Frontal cortex (tissue), 4 donors: ENCODE data around the gene SHISA6. TPM values are rescaled to one million over a fixed set of nuclear protein-coding genes. Genes with fewer than 3 reads are reported as not detected.
"Not testable (repeated sequence)": the region's sequence is repeated elsewhere in the genome, so short reads cannot be mapped to it uniquely, and the experiment has no call there.

Experiments used
- DNase-seq, 2 donors: peaks; one replicate each; pipeline ENCODE4 v3.0.0; 2012; ENCODE audit warnings: low spot score in 2 of 2
- FAIRE-seq: peaks from 2 replicates; lab custom pipeline; 2012; peaks lifted over from hg19 to GRCh38; lab: Jason Lieb, UNC
- total RNA-seq: library from RNA; depleted of rRNA; stranded (reverse); fragments of >200 nt; gene quantifications from one replicate; pipeline ENCODE4 v1.2.3, GENCODE V29; 2014
- donor health status: control.
- donor health status: control.
- donor health status: control.

The SHISA6 gene
- total RNA-seq, 1 donor from 2014 or later = 2.4 TPM

DNA sequence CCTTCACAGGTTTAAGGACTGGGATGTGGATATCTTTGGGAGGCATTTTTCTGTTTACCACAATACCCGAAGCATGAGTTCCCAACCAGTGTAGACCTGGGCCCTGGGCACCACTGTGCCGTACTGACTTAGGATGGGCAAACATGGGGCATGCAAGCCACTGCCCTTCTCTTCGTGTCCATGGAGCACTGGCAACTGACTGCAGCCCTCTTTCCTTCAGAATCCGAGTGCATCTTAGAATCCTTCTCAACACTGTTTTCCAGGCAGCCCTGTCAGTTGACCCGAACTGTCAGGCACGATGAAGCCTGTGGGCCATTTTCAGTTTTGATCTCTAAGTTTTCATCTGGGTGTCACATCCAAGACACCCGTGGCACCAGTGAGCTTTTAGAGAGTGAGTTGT is 59.2 kb downstream of the SHISA6 start:
- FAIRE-seq (no peak), DNase-seq (no peak)

DNA sequence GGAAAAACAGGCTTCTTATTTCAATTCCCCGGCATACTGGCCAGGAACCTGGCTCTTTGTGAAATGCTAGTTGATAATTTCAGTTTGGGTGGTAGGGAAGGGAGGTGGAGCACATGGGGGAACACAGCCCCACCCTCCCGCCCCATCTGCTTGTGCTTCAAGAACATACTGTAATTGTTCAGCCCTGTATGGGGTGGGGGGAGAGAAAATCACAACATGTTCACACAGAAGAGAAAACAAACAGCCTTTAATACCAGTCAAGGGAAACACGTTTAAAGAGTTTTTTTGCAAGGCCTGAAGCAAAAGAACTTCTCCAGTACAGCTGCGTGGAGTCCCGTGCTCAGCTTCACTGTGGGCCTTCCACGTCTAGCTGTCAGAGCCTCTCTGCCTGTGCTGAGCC is 59.7 kb downstream of the SHISA6 start:
- no peak for FAIRE-seq
- no peak for DNase-seq

DNA sequence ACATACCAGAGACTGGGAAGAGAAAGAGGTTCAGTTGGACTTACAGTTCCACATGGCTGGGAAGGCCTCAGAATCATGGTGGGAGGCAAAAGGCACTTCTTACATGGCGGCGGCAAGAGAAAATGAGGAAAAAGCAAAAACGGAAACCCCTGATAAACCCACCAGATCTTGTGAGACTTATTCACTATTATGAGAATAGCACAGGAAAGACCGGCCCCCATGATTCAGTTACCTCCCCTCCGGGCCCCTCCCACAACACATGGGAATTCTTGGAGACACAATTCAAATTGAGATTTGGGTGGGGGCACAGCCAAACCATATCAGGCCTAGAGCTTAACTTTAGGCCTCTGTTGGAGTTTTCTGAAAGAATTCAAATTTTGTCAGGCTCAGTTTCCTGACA is 60.9 kb downstream of the SHISA6 start:
- DNase-seq, FAIRE-seq: not testable (repeated sequence)

DNA sequence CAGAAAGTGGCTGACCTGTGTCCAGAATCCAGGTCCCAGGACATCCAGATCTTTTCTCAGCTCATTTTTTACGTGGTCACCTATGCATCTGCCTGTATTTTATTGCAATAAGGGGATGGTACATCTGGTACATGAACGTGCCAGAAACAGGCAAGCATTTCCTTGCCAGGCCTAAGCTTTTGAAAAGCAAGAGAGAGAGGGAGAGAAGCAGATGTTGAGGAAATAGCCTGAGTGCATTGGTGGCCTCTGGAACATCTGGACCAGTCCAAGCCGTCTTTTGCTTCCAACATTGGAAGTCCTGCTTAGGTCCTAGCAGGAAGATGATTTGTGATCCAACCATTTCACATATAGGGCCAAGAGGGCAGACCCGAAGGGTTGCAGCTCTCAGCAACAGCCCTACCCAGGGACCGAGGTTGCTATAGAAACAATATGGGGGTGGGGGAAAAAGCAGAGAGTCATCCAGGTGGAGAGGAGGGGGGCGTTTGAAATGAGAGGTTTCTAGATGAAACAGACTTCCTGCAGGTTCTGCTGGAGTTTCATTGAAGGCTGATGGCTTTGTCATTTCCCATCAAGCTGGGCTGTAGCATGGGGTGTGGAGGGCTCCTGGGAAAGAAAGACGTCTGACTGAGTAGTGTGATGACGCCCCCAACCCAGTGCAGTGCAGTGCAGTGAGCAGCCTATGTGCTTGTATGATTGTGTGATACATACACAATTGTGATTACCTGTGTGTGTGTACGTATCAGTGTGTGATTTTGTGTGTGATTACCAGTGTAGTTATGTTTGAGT is 61.6 kb downstream of the SHISA6 start:
- FAIRE-seq = no peak
- DNase-seq = no peak

DNA sequence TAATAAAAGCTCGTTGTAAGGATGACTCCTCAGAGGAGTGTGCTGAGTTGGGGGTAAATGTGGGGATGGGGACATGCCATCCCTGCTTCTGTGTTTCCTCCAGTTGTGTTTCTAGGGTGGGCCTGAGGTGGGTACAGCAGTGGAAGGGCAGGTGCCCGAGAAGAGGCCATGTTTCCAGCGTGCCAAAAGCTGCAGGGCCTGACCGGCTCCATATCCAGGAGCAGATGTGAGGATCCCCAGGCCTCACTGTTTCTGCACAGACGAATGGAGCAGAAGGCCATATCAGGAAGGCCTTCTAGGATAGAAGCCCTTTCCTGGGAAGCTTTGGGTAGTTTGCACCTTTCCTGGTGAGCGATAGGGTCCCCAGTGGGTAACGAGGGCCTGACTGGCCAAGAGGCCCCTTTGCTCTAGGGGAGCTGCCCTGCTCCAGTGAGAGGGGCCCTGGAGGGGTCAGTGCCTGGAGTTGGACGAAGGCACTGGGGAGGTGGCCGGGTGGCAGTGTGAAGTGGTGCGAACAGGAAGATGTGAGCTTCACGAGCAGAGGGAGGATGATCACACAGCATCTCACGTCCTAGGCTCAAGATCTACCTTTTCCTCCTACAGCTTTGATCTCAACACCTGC is 62.9 kb downstream of the SHISA6 start:
- no peak for DNase-seq
- no peak for FAIRE-seq

DNA sequence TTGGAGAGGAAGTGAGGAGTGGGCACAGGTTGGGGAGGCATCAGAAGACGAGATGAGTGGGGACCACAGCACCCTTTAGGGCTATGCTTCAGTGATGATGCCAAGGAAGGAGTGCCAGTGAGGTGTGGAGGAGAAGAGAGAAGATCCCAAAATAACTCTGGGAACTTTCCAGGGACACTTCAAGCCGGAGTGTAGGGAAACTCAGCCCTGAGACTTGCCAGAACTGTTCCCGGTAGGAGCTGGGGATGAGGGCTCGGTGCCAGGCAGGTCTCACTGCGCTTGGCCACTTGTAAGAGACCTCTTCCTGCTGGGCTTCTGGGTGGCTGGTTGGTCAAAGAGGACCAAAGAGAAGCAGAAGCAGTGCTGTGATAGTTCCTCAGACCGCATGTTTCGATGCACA is 63.6 kb downstream of the SHISA6 start:
- peak in 1 of 2 donors; percentile 20 for DNase-seq
- FAIRE-seq = no peak

DNA sequence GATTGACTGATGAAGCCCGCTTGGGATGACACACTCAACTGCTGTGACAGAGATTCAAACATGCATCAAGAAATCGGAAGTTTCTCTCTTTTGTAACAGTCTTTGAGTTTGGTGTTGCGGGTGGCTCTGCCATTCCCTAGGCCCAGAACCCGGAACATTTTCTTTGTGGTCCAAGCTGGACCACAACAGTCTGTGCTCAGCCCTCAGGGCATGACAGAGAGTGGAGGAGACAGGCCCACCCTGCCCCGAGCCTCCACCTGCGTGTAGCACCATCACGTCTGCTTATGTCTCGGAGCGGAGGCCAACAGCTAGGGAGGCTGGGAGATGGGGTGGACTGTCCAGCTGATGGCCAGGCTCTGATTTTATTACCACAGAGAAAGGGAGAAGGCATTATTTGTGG is 64.5 kb downstream of the SHISA6 start:
- no peak for FAIRE-seq

DNA sequence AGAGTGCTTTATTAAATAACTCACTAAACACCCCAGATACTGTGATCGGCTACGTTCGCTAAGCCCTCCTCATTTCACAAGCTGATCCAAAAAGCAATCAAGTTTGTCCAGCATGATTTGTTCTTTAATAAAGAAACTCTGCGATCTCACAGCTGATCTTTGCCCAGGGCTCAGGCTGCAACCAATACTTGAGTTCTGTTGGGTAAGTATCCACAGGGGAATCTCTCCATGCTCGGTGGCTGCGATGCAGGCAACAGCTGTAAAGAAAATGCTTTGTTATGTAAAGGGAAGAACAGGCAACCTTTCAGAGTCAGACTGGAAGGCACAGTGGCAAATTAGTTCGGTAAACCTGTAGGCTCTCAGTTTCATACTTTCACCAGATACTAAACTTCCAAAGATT is 67.5 kb downstream of the SHISA6 start:
- DNase-seq = no peak
- FAIRE-seq = no peak

More for the DNA sequence above, 64.5 kb downstream of the SHISA6 start:
- no peak for DNase-seq

DNA sequence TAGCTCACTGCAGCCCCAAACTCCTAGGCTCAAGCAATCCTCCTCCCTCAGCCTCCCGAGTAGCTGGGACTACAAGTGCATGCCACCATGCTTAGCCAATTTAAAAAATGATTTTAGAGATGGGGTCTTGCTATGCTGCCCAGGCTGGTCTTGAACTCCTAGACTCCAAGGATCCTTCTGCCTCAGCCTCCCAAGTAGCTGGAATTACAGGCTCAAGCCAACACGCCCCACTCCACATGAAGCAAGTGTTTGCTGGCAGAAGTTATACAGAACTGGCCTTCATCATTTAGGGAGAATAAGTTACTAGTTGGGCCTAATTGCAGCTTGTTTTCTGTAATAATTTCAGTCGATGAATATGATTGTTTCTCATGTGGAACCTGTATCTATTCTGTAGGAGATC is 68.0 kb downstream of the SHISA6 start:
- DNase-seq = no peak
- FAIRE-seq = no peak

DNA sequence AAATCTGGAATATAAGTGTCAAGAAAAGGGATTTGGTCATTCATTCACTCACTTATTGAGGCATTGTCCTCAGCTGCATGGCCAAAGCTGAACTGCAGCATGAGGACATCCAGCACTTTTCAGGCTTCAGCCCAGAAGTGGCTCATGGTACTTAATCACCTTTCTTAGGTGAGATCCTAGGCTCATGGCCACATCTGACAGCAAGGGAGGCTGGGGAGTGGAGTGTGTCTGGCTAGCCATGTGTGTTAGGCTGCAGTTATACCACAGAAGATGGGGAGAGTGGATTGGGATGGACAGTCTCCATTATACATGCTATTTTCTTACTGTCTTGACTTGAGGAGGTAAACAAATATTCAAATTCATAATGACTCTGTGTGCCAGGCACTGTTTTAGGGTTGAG is 68.8 kb downstream of the SHISA6 start:
- FAIRE-seq (no peak), DNase-seq (no peak)

DNA sequence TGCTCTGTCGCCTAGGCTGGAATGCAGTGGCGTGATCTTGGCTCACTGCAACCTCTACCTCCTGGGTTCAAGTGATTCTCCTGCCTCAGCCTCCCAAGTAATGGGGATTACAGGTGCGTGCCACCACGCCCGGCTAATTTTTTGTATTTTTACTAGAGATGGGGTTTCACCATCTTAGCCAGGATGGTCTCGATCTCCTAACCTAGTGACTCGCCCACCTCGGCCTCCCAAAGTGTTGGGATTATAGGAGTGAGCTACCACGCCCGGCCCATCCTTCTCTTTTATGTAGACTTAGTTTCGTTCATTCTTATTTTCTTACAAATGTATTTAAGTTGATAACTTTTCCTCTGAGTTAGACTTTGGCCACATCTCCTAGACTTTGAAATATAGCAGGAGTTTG is 75.4 kb downstream of the SHISA6 start:
- FAIRE-seq, DNase-seq: not testable (repeated sequence)

DNA sequence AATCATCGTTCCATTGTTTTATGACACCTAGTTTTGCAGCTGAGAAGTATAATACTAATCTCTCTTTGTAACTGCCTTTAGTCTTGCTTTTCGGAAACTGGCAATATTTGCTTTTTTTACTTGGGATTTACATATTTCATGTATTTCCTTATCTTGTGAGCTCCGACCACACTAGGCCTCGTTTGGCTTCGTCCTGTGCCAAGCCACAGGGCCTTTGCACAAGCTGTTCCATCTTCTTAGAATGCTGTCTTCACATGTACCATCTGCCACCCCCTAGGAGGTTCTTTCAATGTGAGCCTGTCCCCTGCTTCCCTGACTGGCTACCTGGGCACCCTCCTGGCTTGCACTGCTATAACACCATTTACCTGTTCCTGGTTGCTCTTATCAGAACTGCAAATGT is 77.2 kb downstream of the SHISA6 start:
- FAIRE-seq (no peak), DNase-seq (no peak)

DNA sequence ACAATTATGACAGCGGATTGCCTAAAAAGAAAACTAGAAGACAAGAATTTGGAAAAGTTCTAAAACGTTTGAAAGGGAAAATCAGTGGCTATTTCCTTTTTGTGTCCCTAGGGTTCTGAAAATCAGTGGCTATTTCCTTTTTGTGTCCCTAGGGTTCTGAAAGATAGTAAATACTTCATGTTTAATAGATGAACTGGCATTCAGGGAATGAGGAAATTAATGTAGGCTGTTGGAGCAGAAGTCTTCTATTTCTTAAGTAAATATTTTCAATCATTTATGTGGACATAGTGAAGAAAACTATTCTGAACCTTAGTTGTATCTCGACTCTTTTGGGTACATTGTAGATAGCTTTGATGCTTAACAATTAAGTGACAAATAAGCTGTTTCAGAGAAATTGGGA is 78.9 kb downstream of the SHISA6 start:
- FAIRE-seq = no peak
- no peak for DNase-seq

DNA sequence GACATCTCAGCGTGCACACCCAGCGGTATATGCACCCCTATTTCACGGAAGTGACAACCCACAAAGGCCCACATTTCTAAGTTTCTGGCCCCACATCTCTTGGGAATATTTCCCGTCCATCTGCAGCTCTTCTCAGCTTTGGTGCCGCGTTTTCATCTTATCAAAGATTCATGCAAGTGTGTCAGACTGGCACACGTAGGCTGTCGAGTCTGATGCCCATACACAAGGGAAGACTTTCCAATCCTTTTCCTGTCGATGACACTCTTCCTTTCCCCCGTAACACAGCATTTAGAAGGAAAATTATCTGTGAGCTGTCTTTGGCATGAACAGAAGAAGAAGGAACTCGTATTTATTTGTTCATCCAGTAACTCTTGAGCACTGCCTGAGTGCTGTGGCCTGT is 83.0 kb downstream of the SHISA6 start:
- FAIRE-seq = no peak
- DNase-seq = no peak

DNA sequence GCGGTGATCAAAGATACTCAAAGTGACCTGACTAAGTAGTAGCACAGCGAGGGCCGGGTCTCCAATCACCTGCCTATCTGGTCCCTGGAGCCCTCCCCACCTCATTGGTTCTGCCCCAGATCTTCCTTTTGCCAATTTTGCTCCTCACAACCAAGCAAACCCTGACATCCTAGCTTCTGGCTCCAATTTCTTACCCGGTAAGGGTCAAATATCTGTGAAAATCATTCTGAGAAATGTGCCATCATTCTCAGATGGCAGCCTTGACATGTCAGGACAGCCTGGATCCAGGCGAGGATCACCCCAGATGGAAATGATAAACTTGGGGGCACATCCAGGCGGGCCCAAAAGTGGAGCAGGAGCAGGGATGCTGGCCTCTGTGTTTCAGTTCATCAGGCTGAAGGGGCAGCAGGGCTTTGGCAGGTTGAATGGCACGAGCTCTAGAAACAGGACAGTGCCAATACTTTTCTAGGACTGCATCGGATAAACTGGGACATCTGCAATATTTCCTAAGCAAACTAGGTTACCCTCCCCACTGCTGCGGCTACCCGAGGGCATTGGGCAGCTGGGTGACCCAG is 83.9 kb downstream of the SHISA6 start:
- DNase-seq (no peak), FAIRE-seq (no peak)

DNA sequence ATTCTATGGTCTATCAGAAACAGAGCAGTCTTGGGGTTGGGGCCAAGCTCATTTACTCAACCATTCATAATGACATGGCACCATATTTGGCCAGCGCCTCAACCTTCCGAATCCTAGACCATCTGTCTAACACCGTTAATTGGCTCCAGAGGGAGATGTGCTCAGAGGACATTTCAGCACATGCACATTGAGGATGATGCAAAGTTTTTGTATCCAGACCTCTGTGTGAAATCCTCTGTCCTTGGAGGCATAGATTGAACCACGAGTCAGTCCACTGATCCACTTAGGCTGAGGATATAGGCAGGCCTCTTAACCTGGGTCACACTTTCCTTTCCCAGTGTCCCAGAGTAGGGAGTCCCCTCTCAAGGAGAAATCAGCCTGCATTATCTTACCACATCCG is 85.5 kb downstream of the SHISA6 start:
- DNase-seq (no peak), FAIRE-seq (no peak)

DNA sequence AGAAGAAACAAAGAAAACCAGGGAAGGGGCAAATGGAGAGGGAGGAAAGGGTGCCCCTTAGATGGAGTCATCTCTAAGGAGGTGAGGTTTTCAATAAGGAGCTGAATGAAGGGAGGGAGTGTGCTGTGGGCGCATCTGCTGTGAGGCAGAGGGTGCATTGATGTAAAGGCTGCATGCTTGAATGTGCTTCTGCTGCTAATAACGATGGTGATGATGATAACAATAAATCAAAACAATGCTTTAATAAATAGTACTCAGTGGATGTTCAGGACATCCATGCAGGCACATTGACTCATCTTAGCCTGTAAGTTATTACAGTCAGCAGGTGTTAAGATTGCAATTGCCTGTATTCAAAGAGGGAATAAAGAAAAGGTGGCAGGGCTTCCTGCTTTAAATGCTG is 87.8 kb downstream of the SHISA6 start:
- DNase-seq (no peak), FAIRE-seq (no peak)

DNA sequence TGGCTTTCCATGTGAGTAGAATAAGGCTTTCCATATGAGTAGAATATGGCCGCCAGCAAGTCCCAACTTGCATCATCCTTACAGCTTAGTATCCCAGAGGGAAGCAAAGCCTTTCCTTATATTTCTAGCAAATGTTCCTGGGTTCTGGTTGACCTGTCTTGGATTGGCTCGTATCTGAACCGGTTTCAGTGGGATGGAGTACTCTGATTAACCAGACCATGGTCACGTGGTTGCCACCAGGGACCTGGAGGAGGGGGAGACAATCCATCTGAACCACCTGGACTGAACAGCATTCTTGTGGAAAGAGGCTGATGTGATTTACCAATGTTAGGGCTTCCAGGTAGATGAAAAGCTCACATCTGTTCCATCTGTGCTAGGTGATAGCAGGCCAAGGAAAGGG is 89.0 kb downstream of the SHISA6 start:
- FAIRE-seq (no peak), DNase-seq (no peak)

DNA sequence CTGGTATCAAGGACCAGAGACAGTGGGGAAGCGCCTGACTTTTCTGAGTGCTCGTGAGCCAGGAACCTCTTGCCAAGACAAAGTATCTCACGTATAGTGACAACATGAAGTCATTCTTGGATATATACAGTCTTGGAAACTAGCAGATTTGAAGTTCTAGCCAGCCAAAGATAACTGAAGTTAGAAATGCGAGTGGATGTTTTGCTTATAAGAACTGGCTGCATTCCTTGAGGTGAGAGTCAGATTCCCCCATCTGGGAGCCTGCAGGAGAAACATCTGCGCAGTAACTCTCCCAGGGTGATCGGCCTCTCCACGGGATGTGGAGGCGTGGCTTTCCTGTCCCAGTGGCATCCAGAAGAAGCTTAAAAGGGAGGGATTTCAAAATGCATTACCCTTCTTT is 89.8 kb downstream of the SHISA6 start:
- no peak for FAIRE-seq
- DNase-seq = no peak

DNA sequence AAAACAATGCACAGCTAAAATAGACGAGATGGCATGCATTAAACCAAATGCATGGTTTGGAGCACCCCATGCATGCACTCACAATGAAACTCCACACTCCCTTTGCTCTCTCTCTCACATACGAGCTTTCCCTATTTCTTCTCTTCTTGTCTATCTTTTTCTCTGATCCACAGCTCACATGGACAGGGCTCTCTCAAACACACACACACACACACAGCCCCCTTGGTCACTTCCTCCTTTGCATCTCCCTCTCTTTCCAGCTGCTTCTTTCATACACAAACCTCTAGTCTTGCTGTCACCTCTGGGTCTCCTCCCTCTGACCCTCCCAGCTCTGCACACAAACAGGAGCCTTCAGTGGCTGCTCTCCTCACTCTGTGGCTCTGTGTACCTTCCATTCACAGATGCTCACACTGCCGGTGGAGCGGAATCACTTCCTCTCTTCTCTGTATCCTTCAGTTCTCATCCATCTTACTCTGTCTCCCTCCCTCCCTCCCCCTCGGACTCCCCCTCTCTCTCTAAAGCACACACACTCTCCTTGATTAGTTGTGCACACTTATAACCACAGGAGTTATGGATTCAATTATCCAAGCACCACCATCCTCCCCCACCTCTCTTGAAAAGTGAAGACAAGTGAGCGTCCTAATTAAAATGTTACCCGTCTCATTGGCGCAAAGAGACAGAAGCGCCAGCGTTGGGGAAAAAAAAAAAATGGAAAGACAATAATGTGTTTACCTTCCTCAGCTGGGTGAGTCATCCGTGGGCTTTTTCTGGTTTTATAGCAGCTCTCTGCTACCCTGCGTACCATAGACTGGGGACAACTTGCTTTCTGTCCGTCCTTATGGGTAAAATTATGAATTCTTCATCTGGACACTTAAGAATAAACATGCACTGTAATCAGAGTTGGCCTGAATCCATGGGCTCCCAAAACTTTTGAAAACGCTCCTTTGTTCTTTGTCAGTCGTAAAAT is 90.8 kb downstream of the SHISA6 start:
- no peak for DNase-seq
- no peak for FAIRE-seq
